ENCODE measurements around the gene RUVBL2. TPM values are rescaled to one million over a fixed set of nuclear protein-coding genes. Genes with fewer than 3 reads are reported as not detected.
A peak's percentile ranks its signal among the peaks of the same experiment; 100 is the strongest.

The RUVBL2 gene
- total RNA-seq, 4 donors from 2014 or later, result 80.5 to 131 (median 118) TPM

DNA sequence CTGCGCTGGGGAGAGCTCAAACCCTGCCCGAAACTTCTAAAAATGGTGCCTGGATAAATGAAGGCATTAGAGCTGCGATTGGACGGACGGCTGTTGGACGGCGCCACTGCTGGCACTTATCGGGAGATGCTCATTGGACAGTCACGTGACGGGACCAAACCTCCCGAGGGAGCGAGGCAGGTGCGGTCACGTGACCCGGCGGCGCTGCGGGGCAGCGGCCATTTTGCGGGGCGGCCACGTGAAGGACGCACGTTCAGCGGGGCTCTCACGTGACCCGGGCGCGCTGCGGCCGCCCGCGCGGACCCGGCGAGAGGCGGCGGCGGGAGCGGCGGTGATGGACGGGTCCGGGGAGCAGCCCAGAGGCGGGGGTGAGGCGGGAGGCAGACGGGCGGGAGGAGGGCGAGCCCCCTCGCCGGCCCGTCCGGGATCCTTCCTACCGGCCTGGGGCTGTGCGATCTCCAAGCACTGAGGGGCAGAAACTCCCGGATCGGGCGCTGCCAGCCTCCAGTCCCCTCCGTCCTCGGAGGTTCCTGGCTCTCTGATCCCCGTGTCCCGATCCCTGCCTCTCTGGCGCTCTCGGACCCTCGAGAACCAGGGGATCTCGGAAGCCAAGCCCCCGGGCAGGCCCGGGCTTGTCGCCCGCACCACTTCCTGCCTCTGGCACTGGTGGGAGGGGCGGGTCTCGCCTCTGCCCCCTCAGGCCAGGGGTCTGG, 38.9 kb upstream of the RUVBL2 start, which contains the start of gene BAX:
Gene BAX (plus strand): TSS at position 281 of the 713 bp plus-strand sequence. CDS start 54 bp downstream, at position 335.
- peak within 1 kb of the TSS; percentile 7 to 82 (median 8) for H3K4me3 ChIP-seq (replicated peaks in 1 of 3)
- 0 to 1% methylated on average over 8 to 22 of the region's 71 CpGs for WGBS, 2 donors
- intact Hi-C loops (cut with DNase I), result loop anchor here (10.0 kb wide), 1 partner anchor 50 kb away; the partner anchor contains the start of gene NUCB1
- no peaks in the 10 kb centered on the region for H3K27me3 ChIP-seq
- DNase-seq, result peak; percentile 97 to 98
- no peaks in the 10 kb centered on the region for H3K9me3 ChIP-seq
- H3K27ac ChIP-seq, result peak within 1 kb of the TSS; percentile 57 to 86 (median 63)
- peaks cover 8 to 14% of the 10 kb centered on the region in 2 donors for H3K4me1 ChIP-seq
- TF ChIP-seq, protein P1, sequence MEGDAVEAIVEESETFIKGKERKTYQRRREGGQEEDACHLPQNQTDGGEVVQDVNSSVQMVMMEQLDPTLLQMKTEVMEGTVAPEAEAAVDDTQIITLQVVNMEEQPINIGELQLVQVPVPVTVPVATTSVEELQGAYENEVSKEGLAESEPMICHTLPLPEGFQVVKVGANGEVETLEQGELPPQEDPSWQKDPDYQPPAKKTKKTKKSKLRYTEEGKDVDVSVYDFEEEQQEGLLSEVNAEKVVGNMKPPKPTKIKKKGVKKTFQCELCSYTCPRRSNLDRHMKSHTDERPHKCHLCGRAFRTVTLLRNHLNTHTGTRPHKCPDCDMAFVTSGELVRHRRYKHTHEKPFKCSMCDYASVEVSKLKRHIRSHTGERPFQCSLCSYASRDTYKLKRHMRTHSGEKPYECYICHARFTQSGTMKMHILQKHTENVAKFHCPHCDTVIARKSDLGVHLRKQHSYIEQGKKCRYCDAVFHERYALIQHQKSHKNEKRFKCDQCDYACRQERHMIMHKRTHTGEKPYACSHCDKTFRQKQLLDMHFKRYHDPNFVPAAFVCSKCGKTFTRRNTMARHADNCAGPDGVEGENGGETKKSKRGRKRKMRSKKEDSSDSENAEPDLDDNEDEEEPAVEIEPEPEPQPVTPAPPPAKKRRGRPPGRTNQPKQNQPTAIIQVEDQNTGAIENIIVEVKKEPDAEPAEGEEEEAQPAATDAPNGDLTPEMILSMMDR (IDR thresholded peaks at IDR 0.05), result peak in 3 of 6 experiments; percentile 2 to 27 (median 14)
- peak in 1 of 2 donors; percentile 79 for TF ChIP-seq POLR2A (IDR thresholded peaks at IDR 0.05)
- H3K36me3 ChIP-seq, result no peaks in the 10 kb centered on the region

DNA sequence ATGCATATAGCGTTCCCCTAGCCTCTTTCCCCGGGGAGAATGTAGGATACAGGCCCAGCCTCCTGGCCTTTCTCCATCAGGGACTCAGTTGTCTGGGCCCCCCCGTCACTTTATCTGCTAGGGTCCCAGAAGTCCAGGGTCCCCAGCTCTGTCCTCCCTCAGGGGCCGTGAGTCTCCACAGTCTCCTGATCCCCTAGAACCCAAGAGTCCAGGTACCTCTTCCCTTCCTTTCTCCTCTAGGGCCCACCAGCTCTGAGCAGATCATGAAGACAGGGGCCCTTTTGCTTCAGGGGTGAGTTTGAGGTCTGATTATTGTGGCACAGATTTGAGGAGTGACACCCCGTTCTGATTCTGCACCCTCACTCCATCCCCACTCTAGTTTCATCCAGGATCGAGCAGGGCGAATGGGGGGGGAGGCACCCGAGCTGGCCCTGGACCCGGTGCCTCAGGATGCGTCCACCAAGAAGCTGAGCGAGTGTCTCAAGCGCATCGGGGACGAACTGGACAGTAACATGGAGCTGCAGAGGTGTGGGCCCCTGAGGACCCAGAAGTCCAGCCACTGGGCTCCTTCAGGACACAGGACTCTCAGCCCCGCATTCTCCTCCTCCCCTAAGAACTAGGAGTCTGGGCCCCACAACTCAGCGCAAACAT, 38.3 kb upstream of the RUVBL2 start:
- H3K4me1 ChIP-seq, result peaks cover 8 to 14% of the 10 kb centered on the region in 2 donors
- H3K27ac ChIP-seq, result peak overlapping the region in 2 of 3 donors; percentile 63 to 86
- no peaks in the 10 kb centered on the region for H3K9me3 ChIP-seq
- intact Hi-C loops (cut with DNase I), result loop anchor here (10.0 kb wide), 1 partner anchor 51 kb away; the partner anchor contains the start of gene NUCB1
- WGBS, 2 donors, result 59 to 61% methylated on average over 12 to 16 of the region's 16 CpGs
- no peaks in the 10 kb centered on the region for H3K36me3 ChIP-seq
- no peak for TF ChIP-seq POLR2A (IDR thresholded peaks at IDR 0.05)
- TF ChIP-seq, protein P1 (IDR thresholded peaks at IDR 0.05), result no peak
- peak overlapping the region; percentile 7 to 82 (median 8) for H3K4me3 ChIP-seq (replicated peaks in 1 of 3)
- DNase-seq, result no peak
- H3K27me3 ChIP-seq, result no peaks in the 10 kb centered on the region

DNA sequence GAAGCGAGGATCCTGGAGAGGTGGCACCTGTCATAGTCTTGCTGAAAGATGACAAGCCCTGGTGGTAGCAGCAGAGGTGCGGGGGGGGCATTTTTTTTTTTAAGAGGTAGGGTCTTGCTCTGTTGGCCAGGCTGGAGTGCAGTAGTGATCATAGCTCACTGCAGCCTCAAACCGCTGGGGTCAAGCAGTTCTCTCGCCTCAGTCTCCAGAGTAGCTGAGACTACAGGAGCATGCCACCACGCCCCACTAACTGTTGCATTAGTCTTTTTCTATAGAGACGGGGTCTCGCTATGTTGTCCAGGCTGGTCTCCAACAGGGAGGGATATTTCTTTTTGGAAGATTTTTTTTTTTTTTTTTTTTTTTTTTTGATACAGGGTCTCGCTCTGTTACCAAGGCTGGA, 35.7 kb upstream of the RUVBL2 start:
- Histone ChIP-seq H3K9me3 (no peaks in the 10 kb centered on the region), H3K27ac (no peak overlapping the region), H3K36me3 (no peaks in the 10 kb centered on the region), H3K4me3 (replicated peaks in 1 of 3) (no peak overlapping the region), H3K27me3 (no peaks in the 10 kb centered on the region), H3K4me1 (peaks cover 12 to 24% of the 10 kb centered on the region in 2 donors)
- whole genome bisulfite sequencing, 2 donors, result 97% methylated on average over 8 of the region's 8 CpGs
- intact Hi-C loops (cut with DNase I), result loop anchor here (10.0 kb wide), 1 partner anchor 53 kb away; the partner anchor contains the start of gene NUCB1
- no peak for DNase-seq
- TF ChIP-seq, protein P1 (IDR thresholded peaks at IDR 0.05), result no peak
- no peak for TF ChIP-seq POLR2A (IDR thresholded peaks at IDR 0.05)

DNA sequence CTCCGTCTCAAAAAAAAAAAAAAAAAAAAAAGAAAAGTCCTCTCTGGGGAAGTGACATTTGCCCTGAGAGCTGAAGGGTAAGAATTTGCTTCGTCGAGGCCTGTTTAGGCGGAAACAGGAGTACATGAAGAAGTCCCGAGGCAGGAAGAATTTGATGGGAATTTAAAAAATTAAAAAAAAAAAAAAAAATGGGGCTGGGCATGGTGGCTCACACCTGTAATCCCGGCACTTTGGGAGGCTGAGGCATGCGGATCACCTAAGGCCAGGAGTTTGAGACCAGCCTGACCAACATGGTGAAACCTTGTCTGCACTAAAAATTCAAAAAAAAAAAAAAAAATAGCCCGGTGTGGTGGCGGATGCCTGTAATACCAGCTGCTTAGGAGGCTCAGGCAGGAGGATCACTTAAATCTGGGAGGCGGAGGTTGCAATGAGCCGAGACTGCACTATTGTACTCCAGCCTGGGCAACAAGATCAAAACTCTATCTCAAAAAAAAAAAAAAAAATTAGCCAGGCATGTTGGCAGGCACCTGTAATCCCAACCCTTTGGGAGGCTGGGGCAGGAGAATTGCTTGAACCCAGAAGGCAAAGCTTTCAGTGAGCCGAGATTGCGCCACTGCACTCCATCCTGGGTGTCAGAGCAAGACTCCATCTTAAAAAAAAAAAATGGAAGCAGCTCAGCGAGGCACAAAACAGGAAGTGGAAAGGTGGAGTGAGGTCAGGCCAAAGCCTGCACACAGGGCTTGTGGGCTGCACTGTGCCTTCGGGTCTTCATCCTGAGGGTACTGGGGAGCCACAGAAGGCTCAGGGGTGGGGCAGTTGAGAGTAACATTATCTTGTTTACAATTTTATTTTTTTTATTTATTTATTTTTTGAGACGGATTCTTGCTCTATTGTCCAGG, 34.1 kb upstream of the RUVBL2 start:
- intact Hi-C loops (cut with DNase I), result loop anchor here (10.0 kb wide), 1 partner anchor 55 kb away; the partner anchor contains the start of gene NUCB1
- DNase-seq, result no peak
- H3K4me1 ChIP-seq, result peaks cover 26 to 36% of the 10 kb centered on the region in 2 donors
- H3K4me3 ChIP-seq (replicated peaks in 1 of 3), result no peak overlapping the region
- WGBS, 2 donors, result 84 to 87% methylated on average over 16 of the region's 16 CpGs
- H3K27me3 ChIP-seq, result no peaks in the 10 kb centered on the region
- TF ChIP-seq POLR2A (IDR thresholded peaks at IDR 0.05), result no peak
- TF ChIP-seq, protein P1 (IDR thresholded peaks at IDR 0.05), result no peak
- H3K9me3 ChIP-seq, result no peaks in the 10 kb centered on the region
- H3K36me3 ChIP-seq, result no peaks in the 10 kb centered on the region
- H3K27ac ChIP-seq, result no peak overlapping the region
